ENCODE data around the gene KREMEN1.

- TF ChIP-seq EZH2 (IDR thresholded peaks at IDR 0.05; ENCODE audit: borderline replicate concordance, low read length) (no peak), CTCF (conservative IDR thresholded peaks at IDR 0.05 in 1 of 2, IDR thresholded peaks at IDR 0.05 in 1 of 2; ENCODE audit: extremely low read depth in 1 of 2, insufficient read depth in 1 of 2, low read depth in 1 of 2, low read length in 2 of 2) (no peak)
These were observed 37.0 kb downstream of the KREMEN1 start for GRCh38 chr22:29109822-29110221.

Measured in mammary epithelial cell (primary cell).